Glomerular visceral epithelial cell (primary cell): Measurements from ENCODE around the gene TNS3.

Source experiments
- DNase-seq: peaks from one replicate; pipeline ENCODE4 v3.0.0-alpha.2; 2016; ENCODE audit errors: extremely low spot score

Gene TNS3

GRCh38 chr7:47430422-47430821, 151.5 kb downstream of the TNS3 start:
- no peak for DNase-seq

GRCh38 chr7:47428768-47429472, 153.0 kb downstream of the TNS3 start:
- no peak for DNase-seq

GRCh38 chr7:47428052-47428767, 153.7 kb downstream of the TNS3 start:
- DNase-seq = no peak

- no peak for DNase-seq
These were observed 154.8 kb downstream of the TNS3 start for GRCh38 chr7:47427051-47427643.

GRCh38 chr7:47424523-47424922, 157.4 kb downstream of the TNS3 start:
- no peak for DNase-seq

- DNase-seq = no peak
These were observed 158.7 kb downstream of the TNS3 start for GRCh38 chr7:47423196-47423595.

DNA sequence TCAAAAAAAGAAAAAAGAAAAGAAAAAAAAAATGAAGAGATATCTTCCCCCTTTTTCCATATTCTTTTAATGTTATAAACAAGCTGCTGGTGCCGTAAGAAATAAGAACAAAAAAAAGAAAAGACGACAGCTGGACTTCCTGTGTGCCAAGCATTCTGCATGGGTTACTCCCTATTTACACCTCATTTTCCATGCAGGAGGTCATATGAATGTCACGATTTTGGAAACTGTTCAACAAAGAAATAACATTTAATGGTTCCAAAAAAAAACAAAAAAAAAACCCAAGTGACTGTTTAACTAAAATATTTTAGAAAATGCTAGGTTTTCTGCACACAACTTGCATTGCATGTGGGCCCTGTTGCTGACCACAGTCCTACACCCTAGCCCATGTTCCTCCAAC, 159.3 kb downstream of the TNS3 start:
- peak; percentile 66 for DNase-seq

DNA sequence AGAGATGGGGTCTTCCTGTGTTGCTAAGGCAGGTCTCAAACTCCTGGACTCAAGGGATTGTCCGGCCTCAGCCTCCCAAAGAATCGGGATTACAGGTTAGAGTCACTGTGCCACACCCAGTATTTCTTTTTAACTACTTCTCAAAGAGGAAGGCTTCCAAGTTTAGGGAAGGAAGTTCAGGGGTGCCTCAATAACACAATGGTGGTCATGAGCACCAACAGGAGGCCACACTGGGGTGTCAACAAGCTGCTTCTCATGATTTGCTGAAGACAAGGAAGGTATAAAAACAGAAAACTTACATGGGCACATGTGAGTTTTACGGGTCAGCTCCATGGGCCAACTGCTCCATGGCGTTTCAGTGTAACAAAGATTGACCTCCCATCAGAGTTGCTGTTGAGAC, 160.5 kb downstream of the TNS3 start:
- DNase-seq = no peak

DNA sequence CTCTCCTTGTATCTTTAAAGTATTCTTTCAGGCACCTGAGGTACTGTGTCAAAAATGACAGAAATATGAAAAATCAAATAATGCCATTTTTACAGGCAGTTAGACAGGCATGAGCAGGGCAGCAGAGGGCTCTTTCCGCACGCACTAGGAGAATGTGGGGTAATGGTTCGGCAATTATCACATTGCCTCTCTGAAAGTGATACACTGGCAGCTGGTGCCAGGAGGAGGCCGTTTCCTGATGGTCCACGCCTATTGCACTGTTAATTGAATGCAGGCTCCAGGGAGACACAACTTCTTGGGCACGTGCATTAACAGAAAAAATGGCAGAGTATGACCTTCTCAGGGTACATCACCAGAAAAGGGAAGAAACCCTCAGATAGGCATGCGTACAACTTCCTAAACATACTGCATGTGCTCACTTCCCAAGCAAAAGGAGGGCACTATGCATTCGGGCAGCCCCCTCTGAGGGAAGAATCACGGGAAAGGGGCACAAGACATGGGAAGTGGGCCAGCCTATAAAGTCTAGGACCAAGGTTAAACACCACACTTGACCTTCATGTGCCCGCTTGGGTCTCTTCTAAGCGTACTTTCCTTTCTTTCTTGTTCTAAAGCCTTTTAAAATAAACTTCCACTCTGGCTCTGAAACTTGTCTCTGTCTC, 161.7 kb downstream of the TNS3 start:
- no peak for DNase-seq

- no peak for DNase-seq
These were observed 162.4 kb downstream of the TNS3 start for GRCh38 chr7:47419471-47419870.

- peak; percentile 87 for DNase-seq
These were observed 163.2 kb downstream of the TNS3 start for GRCh38 chr7:47418601-47419309.

GRCh38 chr7:47416492-47417480, 165.1 kb downstream of the TNS3 start:
- peak; percentile 8 for DNase-seq

GRCh38 chr7:47415318-47416212, 166.3 kb downstream of the TNS3 start:
- DNase-seq = no peak

- DNase-seq = no peak
These were observed 167.3 kb downstream of the TNS3 start for GRCh38 chr7:47414342-47415317.

- DNase-seq = no peak
These were observed 168.2 kb downstream of the TNS3 start for GRCh38 chr7:47413526-47414341.

DNA sequence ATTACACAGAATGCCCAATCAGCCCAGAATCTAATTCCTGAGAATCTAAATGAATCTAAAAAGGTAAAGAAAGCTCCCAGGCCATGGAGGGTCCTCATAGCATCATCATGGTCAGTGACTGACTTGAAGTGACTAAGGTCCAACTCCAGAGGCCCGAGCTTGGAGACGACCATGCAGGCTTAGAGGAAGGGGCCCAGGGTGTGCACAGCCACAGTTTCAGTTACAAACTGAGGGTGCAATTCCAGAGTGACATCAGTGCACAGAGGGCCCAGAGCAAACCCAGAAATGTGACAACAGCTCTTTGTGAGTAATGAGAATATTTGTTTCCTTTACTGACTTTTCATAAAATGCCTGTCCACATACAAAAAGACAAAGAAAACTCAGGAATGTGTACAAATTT, 170.0 kb downstream of the TNS3 start:
- no peak for DNase-seq

- no peak for DNase-seq
These were observed 170.5 kb downstream of the TNS3 start for GRCh38 chr7:47411281-47411869.
